ENCODE results near the gene ARHGEF35.
"Not testable (repeated sequence)": the region's sequence is repeated elsewhere in the genome, so short reads cannot be mapped to it uniquely, and the experiment has no call there.

- TF ChIP-seq CTCF (IDR thresholded peaks at IDR 0.05); MAFK (IDR thresholded peaks at IDR 0.05; ENCODE audit: partially characterized antibody); EHMT2 (IDR thresholded peaks at IDR 0.05; ENCODE audit: low read depth); POLR2A (IDR thresholded peaks at IDR 0.05; ENCODE audit: low read length); CHD2 (IDR thresholded peaks at IDR 0.05; ENCODE audit: low read length, partially characterized antibody); HOXB13 (CRISPR knock-in tag; IDR thresholded peaks at IDR 0.05; ENCODE audit: low read depth); HEYL (CRISPR knock-in tag; IDR thresholded peaks at IDR 0.05); USF2 (IDR thresholded peaks at IDR 0.05); SMC3 (IDR thresholded peaks at IDR 0.05); RFX5 (IDR thresholded peaks at IDR 0.05); TFCP2L1 (CRISPR knock-in tag; IDR thresholded peaks at IDR 0.05); MYC (IDR thresholded peaks at IDR 0.05; ENCODE audit: borderline replicate concordance, low read length): not testable (repeated sequence)
Measured at GRCh38 chr7:144205306-144205705, 9.7 kb upstream of the ARHGEF35 start.
